ENCODE data around the gene SMPD3.

- TF ChIP-seq POLR2A (IDR thresholded peaks at IDR 0.05; ENCODE audit: low read length) = no peak
- no peak for TF ChIP-seq GATA1 (IDR thresholded peaks at IDR 0.05; ENCODE audit: low read depth, low read length)
Measured at GRCh38 chr16:68377667-68378393, 70.5 kb downstream of the SMPD3 start.

Measured in erythroblast (primary cell).